ENCODE data around the gene CLDN10.

CLDN10 gene

DNA sequence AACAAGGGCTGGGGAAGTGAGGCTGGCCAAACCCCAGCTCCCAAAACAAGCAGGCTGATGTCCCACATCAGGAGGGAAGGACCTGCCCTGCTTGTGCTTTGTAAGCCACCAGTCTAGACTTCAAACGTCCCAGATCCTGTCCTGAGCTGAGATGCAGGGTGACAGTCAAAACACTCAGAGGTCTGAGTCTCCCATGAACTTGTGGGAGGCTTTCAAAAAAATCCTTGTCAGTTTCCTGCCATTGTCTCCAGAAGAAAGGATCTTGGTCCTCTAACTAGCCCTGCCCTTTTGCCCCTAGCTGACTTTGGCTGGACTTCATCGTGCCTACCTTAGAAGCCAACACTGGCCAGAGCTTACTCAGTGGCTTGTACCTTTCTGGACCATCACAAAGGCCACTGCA is 48.7 kb downstream of the CLDN10 start:
- Histone ChIP-seq H2BK120ac (ENCODE audit: insufficient read depth, low read length, poor library complexity) (no peak overlapping the region), H3K9me3 (ENCODE audit: insufficient read depth, low read depth, low read length) (no peaks in the 10 kb centered on the region), H2BK12ac (ENCODE audit: low read length) (no peak overlapping the region), H3K79me2 (ENCODE audit: control insufficient read depth, insufficient read depth, low read length, poor library complexity) (no peaks in the 10 kb centered on the region), H3K14ac (ENCODE audit: low read length) (no peak overlapping the region), H3K4me3 (ENCODE audit: low read depth, low read length) (no peak overlapping the region), H3K79me1 (ENCODE audit: low read length) (no peaks in the 10 kb centered on the region), H3K36me3 (ENCODE audit: control insufficient read depth in 1 of 2, insufficient read depth in 2 of 2, low read length in 2 of 2) (peaks cover 15 to 27% of the 10 kb centered on the region in 2 experiments), H3K27me3 (ENCODE audit: insufficient read depth, low read length) (no peaks in the 10 kb centered on the region), H3K4me2 (ENCODE audit: low read length) (no peak overlapping the region), H4K12ac (ENCODE audit: low read depth, low read length) (no peak overlapping the region), H3K9ac (ENCODE audit: low read length) (no peak overlapping the region), H3K27ac (ENCODE audit: low read depth, low read length) (no peak overlapping the region), H3K18ac (ENCODE audit: low read length) (no peak overlapping the region), H4K8ac (ENCODE audit: low read depth, low read length) (no peak overlapping the region), H4K91ac (ENCODE audit: low read depth, low read length) (no peak overlapping the region), H2AFZ (ENCODE audit: insufficient read depth, low read length, poor library complexity) (no peak overlapping the region), H2BK5ac (ENCODE audit: low read depth, low read length, poor library complexity) (no peak overlapping the region), H3K4ac (ENCODE audit: low read depth, low read length) (no peak overlapping the region), H3K23ac (ENCODE audit: low read length) (peak overlapping the region; percentile 13), H3K4me1 (ENCODE audit: control insufficient read depth in 1 of 2, insufficient read depth in 2 of 2, low read length in 2 of 2) (peaks cover 2 to 3% of the 10 kb centered on the region in 2 experiments), H2AK5ac (ENCODE audit: low read length) (no peak overlapping the region)
- WGBS (ENCODE audit: extremely low coverage, insufficient coverage, insufficient read length) = no CpG with 5 or more reads among the region's 2 CpGs
- DNase-seq = no peak

DNA sequence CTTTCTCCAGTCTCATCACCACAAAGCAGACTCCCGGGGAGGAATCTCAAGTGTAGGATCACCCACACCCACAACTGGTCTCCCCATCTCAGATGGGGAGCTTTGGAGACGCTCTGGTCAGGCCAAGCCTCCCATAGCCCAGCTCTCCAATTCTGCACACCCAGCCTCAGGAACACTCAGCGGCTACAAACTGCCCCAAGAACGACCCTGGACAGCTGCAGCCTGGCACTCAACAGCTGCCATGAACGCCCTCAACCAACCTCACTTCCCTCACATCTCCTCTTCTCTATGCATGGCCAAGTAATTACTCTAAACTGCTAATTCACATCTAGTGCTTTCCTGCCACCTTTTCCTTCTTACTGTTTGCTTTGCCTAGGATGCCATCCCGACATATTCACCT is 49.4 kb downstream of the CLDN10 start:
- Histone ChIP-seq H2BK5ac (ENCODE audit: low read depth, low read length, poor library complexity) (no peak overlapping the region), H2AFZ (ENCODE audit: insufficient read depth, low read length, poor library complexity) (no peak overlapping the region)

DNA sequence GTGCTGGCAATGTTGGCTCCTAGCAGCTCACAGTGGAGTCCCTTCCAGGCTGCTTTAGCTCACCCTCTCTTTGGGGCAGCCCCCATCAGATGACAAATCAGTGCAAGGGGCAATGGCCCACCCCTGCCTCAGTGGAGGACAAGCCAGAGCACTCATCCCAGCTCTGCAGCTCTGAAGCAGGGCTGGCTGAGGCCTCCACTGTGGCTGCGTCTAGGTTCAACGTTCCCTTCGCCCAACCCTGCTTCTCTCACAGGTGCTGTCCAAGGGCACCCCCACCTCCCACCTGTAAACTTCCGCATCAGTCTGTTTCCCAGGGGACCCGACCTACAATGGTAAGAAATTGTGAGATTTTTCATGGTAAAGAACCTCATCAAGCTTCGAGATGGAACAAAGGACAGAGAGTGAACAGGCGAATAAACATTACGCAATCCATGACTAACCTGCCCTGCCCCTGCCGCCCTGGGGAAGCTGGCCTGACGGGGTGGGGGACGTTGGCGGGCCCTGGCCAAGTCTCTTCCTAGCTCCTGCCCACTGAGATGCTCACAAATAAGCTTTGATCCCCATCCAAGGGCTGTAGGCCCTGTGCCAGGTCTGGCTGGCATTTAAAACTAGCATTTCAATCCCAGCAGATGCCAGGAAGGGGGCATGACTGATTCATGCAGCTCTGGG is 51.5 kb downstream of the CLDN10 start:
- WGBS (ENCODE audit: extremely low coverage, insufficient coverage, insufficient read length) = no CpG with 5 or more reads among the region's 12 CpGs
- Histone ChIP-seq H3K23ac (ENCODE audit: low read length) (no peak overlapping the region), H2AK5ac (ENCODE audit: low read length) (no peak overlapping the region), H3K4me1 (ENCODE audit: control insufficient read depth in 1 of 2, insufficient read depth in 2 of 2, low read length in 2 of 2) (peaks cover 2 to 3% of the 10 kb centered on the region in 2 experiments), H3K4ac (ENCODE audit: low read depth, low read length) (no peak overlapping the region), H2BK5ac (ENCODE audit: low read depth, low read length, poor library complexity) (no peak overlapping the region), H2AFZ (ENCODE audit: insufficient read depth, low read length, poor library complexity) (no peak overlapping the region), H3K36me3 (ENCODE audit: control insufficient read depth in 1 of 2, insufficient read depth in 2 of 2, low read length in 2 of 2) (peaks cover 11 to 25% of the 10 kb centered on the region in 2 experiments), H4K8ac (ENCODE audit: low read depth, low read length) (no peak overlapping the region), H4K91ac (ENCODE audit: low read depth, low read length) (no peak overlapping the region), H3K79me1 (ENCODE audit: low read length) (no peaks in the 10 kb centered on the region), H3K27ac (ENCODE audit: low read depth, low read length) (no peak overlapping the region), H3K79me2 (ENCODE audit: control insufficient read depth, insufficient read depth, low read length, poor library complexity) (no peaks in the 10 kb centered on the region), H2BK12ac (ENCODE audit: low read length) (no peak overlapping the region), H3K18ac (ENCODE audit: low read length) (no peak overlapping the region), H3K4me2 (ENCODE audit: low read length) (no peak overlapping the region), H3K9me3 (ENCODE audit: insufficient read depth, low read depth, low read length) (no peaks in the 10 kb centered on the region), H4K12ac (ENCODE audit: low read depth, low read length) (no peak overlapping the region), H3K9ac (ENCODE audit: low read length) (no peak overlapping the region), H3K4me3 (ENCODE audit: low read depth, low read length) (no peak overlapping the region), H3K14ac (ENCODE audit: low read length) (no peak overlapping the region), H3K27me3 (ENCODE audit: insufficient read depth, low read length) (no peaks in the 10 kb centered on the region), H2BK120ac (ENCODE audit: insufficient read depth, low read length, poor library complexity) (no peak overlapping the region)
- peak in 1 of 2 donors; percentile 33 for DNase-seq

More for the DNA sequence above, 49.4 kb downstream of the CLDN10 start:
- Histone ChIP-seq H3K79me2 (ENCODE audit: control insufficient read depth, insufficient read depth, low read length, poor library complexity) (no peaks in the 10 kb centered on the region), H2BK120ac (ENCODE audit: insufficient read depth, low read length, poor library complexity) (no peak overlapping the region), H3K4me2 (ENCODE audit: low read length) (no peak overlapping the region), H3K4me1 (ENCODE audit: control insufficient read depth in 1 of 2, insufficient read depth in 2 of 2, low read length in 2 of 2) (peaks cover 2 to 3% of the 10 kb centered on the region in 2 experiments), H3K79me1 (ENCODE audit: low read length) (no peaks in the 10 kb centered on the region), H3K4me3 (ENCODE audit: low read depth, low read length) (no peak overlapping the region), H3K9me3 (ENCODE audit: insufficient read depth, low read depth, low read length) (no peaks in the 10 kb centered on the region), H2BK12ac (ENCODE audit: low read length) (no peak overlapping the region), H3K27me3 (ENCODE audit: insufficient read depth, low read length) (no peaks in the 10 kb centered on the region), H3K9ac (ENCODE audit: low read length) (no peak overlapping the region), H3K18ac (ENCODE audit: low read length) (no peak overlapping the region), H3K4ac (ENCODE audit: low read depth, low read length) (no peak overlapping the region), H3K36me3 (ENCODE audit: control insufficient read depth in 1 of 2, insufficient read depth in 2 of 2, low read length in 2 of 2) (peaks cover 13 to 27% of the 10 kb centered on the region in 2 experiments), H3K14ac (ENCODE audit: low read length) (no peak overlapping the region), H2AK5ac (ENCODE audit: low read length) (no peak overlapping the region), H4K91ac (ENCODE audit: low read depth, low read length) (no peak overlapping the region), H4K8ac (ENCODE audit: low read depth, low read length) (no peak overlapping the region), H3K27ac (ENCODE audit: low read depth, low read length) (no peak overlapping the region), H3K23ac (ENCODE audit: low read length) (no peak overlapping the region), H4K12ac (ENCODE audit: low read depth, low read length) (peak overlapping the region; percentile 43)
- DNase-seq = no peak
- no CpG with 5 or more reads among the region's 6 CpGs for WGBS (ENCODE audit: extremely low coverage, insufficient coverage, insufficient read length)

DNA sequence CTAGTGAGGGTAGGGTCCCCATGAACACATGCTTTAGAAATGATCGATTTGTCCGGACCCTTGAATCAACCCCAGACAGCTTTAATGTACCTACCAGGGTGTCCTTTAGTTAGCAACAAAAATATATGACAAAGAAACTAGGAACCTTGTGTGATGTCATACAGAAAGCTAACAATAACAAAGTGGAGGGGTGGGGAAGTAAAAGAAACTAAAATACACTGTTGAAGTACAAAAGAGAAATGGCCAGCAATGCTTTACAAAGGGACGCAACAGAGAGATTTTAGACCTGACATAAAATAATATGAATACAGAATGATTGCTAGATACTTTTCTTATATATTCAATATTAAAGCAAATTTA is 52.0 kb downstream of the CLDN10 start:
- no peak overlapping the region for H3K27ac ChIP-seq (ENCODE audit: low read depth, low read length)
- no peak overlapping the region for H2BK120ac ChIP-seq (ENCODE audit: insufficient read depth, low read length, poor library complexity)
- no peak overlapping the region for H3K4me2 ChIP-seq (ENCODE audit: low read length)
- no peak overlapping the region for H3K4me3 ChIP-seq (ENCODE audit: low read depth, low read length)
- H3K79me2 ChIP-seq (ENCODE audit: control insufficient read depth, insufficient read depth, low read length, poor library complexity) = no peaks in the 10 kb centered on the region
- no peak overlapping the region for H4K8ac ChIP-seq (ENCODE audit: low read depth, low read length)
- H3K18ac ChIP-seq (ENCODE audit: low read length) = no peak overlapping the region
- no CpG with 5 or more reads among the region's 3 CpGs for WGBS (ENCODE audit: extremely low coverage, insufficient coverage, insufficient read length)
- no peak overlapping the region for H3K23ac ChIP-seq (ENCODE audit: low read length)
- H4K12ac ChIP-seq (ENCODE audit: low read depth, low read length) = no peak overlapping the region
- no peak overlapping the region for H4K91ac ChIP-seq (ENCODE audit: low read depth, low read length)
- H3K4ac ChIP-seq (ENCODE audit: low read depth, low read length) = no peak overlapping the region
- no peak overlapping the region for H3K14ac ChIP-seq (ENCODE audit: low read length)
- no peaks in the 10 kb centered on the region for H3K27me3 ChIP-seq (ENCODE audit: insufficient read depth, low read length)
- no peak overlapping the region for H2AK5ac ChIP-seq (ENCODE audit: low read length)
- no peaks in the 10 kb centered on the region for H3K79me1 ChIP-seq (ENCODE audit: low read length)
- peaks cover 2 to 3% of the 10 kb centered on the region in 2 experiments for H3K4me1 ChIP-seq (ENCODE audit: control insufficient read depth in 1 of 2, insufficient read depth in 2 of 2, low read length in 2 of 2)
- no peak overlapping the region for H3K9ac ChIP-seq (ENCODE audit: low read length)
- H2BK5ac ChIP-seq (ENCODE audit: low read depth, low read length, poor library complexity) = no peak overlapping the region
- H3K9me3 ChIP-seq (ENCODE audit: insufficient read depth, low read depth, low read length) = no peaks in the 10 kb centered on the region
- H2AFZ ChIP-seq (ENCODE audit: insufficient read depth, low read length, poor library complexity) = no peak overlapping the region
- DNase-seq = no peak
- H2BK12ac ChIP-seq (ENCODE audit: low read length) = no peak overlapping the region
- peaks cover 11 to 25% of the 10 kb centered on the region in 2 experiments for H3K36me3 ChIP-seq (ENCODE audit: control insufficient read depth in 1 of 2, insufficient read depth in 2 of 2, low read length in 2 of 2)

All from trophoblast cell (in vitro differentiated cells and primary cell).